Neural cell (in vitro differentiated cells): ENCODE measurements around the gene PDE1A. TPM values are rescaled to one million over a fixed set of nuclear protein-coding genes. Genes with fewer than 3 reads are reported as not detected.

Source experiments
- H2AFZ ChIP-seq: fragments of 200-600, 300-800 bp; sonication (generic), shearing (Covaris generic); 2 replicates; pipeline ENCODE4 v1.6.0; 2014; ENCODE audit warnings: low read depth, mild to moderate bottlenecking, antibody characterized with exemption, low read length, moderate library complexity
- H3F3A ChIP-seq: fragments of 200-600 bp; shearing (Covaris generic); 2 replicates; pipeline ENCODE4 v1.6.1; 2016; ENCODE audit warnings: mild to moderate bottlenecking, moderate library complexity, mixed read lengths, antibody characterized with exemption, low read length; ENCODE audit not compliant: insufficient read depth, poor library complexity, severe bottlenecking
- H3K27ac ChIP-seq: fragments of 200-600, 300-800 bp; sonication (generic), shearing (Covaris generic); 2 replicates; pipeline ENCODE4 v1.5.1; 2014; ENCODE audit warnings: mild to moderate bottlenecking, low read length, moderate library complexity
- H3K27me3 ChIP-seq: fragments of 300-800, 200-600 bp; sonication (generic), shearing (Covaris generic); 2 replicates; pipeline ENCODE4 v1.6.0; 2014; ENCODE audit warnings: mild to moderate bottlenecking, low read depth, low read length, moderate library complexity; ENCODE audit not compliant: insufficient read depth
- H3K36me3 ChIP-seq: fragments of 300-800, 200-600 bp; sonication (generic), shearing (Covaris generic); 2 replicates; pipeline ENCODE4 v1.5.1; 2014; ENCODE audit warnings: mild to moderate bottlenecking, antibody characterized with exemption, low read length, moderate library complexity; ENCODE audit not compliant: insufficient read depth
- H3K4me2 ChIP-seq: fragments of 300-800, 200-600 bp; sonication (generic), shearing (Covaris generic); 2 replicates; pipeline ENCODE4 v1.6.0; 2014; ENCODE audit warnings: mild to moderate bottlenecking, low read length
- H3K4me3 ChIP-seq: fragments of 300-800, 200-600 bp; sonication (generic), shearing (Covaris generic); 2 replicates; pipeline ENCODE4 v1.5.1; 2014; ENCODE audit warnings: mild to moderate bottlenecking, low read length, moderate library complexity
- H3K79me2 ChIP-seq: fragments of 200-600 bp; shearing (Covaris generic); replicated peaks from 2 replicates; pipeline ENCODE4 v1.6.0; 2014; ENCODE audit warnings: mild to moderate bottlenecking, low read length, moderate library complexity; ENCODE audit not compliant: insufficient read depth
- H3K9ac ChIP-seq: fragments of 300-800, 200-600 bp; sonication (generic), shearing (Covaris generic); 2 replicates; pipeline ENCODE4 v1.6.1; 2016; ENCODE audit warnings: mild to moderate bottlenecking, low read length, mixed read lengths
- H3K9me2 ChIP-seq: fragments of 200-600 bp; shearing (Covaris generic); 2 replicates; pipeline ENCODE4 v1.6.1; 2016; ENCODE audit warnings: mild to moderate bottlenecking, low read length, mixed read lengths; ENCODE audit not compliant: insufficient read depth
- H3K9me3 ChIP-seq: fragments of 200-600, 300-800 bp; sonication (generic), shearing (Covaris generic); 2 replicates; pipeline ENCODE4 v1.6.1; 2016; ENCODE audit warnings: mild to moderate bottlenecking, mixed run types, low read length, moderate library complexity, mixed read lengths
- H4K20me1 ChIP-seq: fragments of 200-600 bp; shearing (Covaris generic); 2 replicates; pipeline ENCODE4 v1.6.1; 2016; ENCODE audit warnings: mild to moderate bottlenecking, mixed run types; ENCODE audit not compliant: insufficient read depth
- EP300 ChIP-seq: fragments of 450-650 bp; conservative IDR thresholded peaks from 2 replicates; pipeline ENCODE4 v1.6.1; 2014; ENCODE audit warnings: antibody characterized with exemption, mild to moderate bottlenecking, moderate library complexity; ENCODE audit not compliant: poor library complexity, severe bottlenecking
- EZH2 ChIP-seq: fragments of 200-600, 300-800 bp; shearing (Covaris generic), sonication (generic); IDR thresholded peaks from 2 replicates; pipeline ENCODE4 v1.6.1; 2014; ENCODE audit warnings: antibody characterized with exemption, low read length, borderline replicate concordance, mild to moderate bottlenecking; ENCODE audit not compliant: insufficient read depth, poor library complexity, severe bottlenecking
- MXI1 ChIP-seq: fragments of 450-650 bp; conservative IDR thresholded peaks from 2 replicates; pipeline ENCODE4 v1.6.1; 2014; ENCODE audit warnings: antibody characterized with exemption, mild to moderate bottlenecking; ENCODE audit not compliant: poor library complexity, severe bottlenecking
- POLR2AphosphoS5 ChIP-seq: IDR thresholded peaks from 2 replicates; pipeline ENCODE4 v1.6.1; 2012
- RAD21 ChIP-seq: fragments of 450-650 bp; conservative IDR thresholded peaks from 2 replicates; pipeline ENCODE4 v1.6.1; 2014; ENCODE audit warnings: antibody characterized with exemption, mild to moderate bottlenecking, moderate library complexity
- REST ChIP-seq: IDR thresholded peaks from 2 replicates; pipeline ENCODE4 v1.6.1; 2012; ENCODE audit warnings: borderline replicate concordance
- SMC3 ChIP-seq: fragments of 450-650 bp; conservative IDR thresholded peaks from 2 replicates; pipeline ENCODE4 v1.6.1; 2014; ENCODE audit warnings: antibody characterized with exemption, mild to moderate bottlenecking, moderate library complexity; ENCODE audit not compliant: poor library complexity
- TAF1 ChIP-seq: IDR thresholded peaks from 2 replicates; pipeline ENCODE4 v1.6.1; 2012; ENCODE audit warnings: low read depth
- polyA plus RNA-seq: library from polyadenylated mRNA; depleted of rRNA; stranded (reverse); fragments of >200 nt; gene quantifications from 2 replicates; pipeline ENCODE4 v1.2.3, GENCODE V29; 2014
- TF ChIP-seq, protein P1 (sequence below): fragments of 450-650 bp; IDR thresholded peaks from 2 replicates; pipeline ENCODE4 v1.5.1; 2014; ENCODE audit warnings: antibody characterized with exemption, mild to moderate bottlenecking, moderate library complexity; ENCODE audit not compliant: poor library complexity, severe bottlenecking

Gene PDE1A
- polyA plus RNA-seq, 1 donor from 2014 or later: 1.6 TPM

GRCh38 chr2:182187130-182187529 lies 239.7 kb downstream of the PDE1A start:
- H3K27ac ChIP-seq: no peak overlapping the region
- TF ChIP-seq SMC3: no peak
- peak; percentile 98 for TF ChIP-seq POLR2AphosphoS5
- peak; percentile 99 for TF ChIP-seq REST
- no peak for TF ChIP-seq EZH2
- no peak for TF ChIP-seq MXI1
- peak; percentile 99 for TF ChIP-seq EP300
- TF ChIP-seq, protein P1, sequence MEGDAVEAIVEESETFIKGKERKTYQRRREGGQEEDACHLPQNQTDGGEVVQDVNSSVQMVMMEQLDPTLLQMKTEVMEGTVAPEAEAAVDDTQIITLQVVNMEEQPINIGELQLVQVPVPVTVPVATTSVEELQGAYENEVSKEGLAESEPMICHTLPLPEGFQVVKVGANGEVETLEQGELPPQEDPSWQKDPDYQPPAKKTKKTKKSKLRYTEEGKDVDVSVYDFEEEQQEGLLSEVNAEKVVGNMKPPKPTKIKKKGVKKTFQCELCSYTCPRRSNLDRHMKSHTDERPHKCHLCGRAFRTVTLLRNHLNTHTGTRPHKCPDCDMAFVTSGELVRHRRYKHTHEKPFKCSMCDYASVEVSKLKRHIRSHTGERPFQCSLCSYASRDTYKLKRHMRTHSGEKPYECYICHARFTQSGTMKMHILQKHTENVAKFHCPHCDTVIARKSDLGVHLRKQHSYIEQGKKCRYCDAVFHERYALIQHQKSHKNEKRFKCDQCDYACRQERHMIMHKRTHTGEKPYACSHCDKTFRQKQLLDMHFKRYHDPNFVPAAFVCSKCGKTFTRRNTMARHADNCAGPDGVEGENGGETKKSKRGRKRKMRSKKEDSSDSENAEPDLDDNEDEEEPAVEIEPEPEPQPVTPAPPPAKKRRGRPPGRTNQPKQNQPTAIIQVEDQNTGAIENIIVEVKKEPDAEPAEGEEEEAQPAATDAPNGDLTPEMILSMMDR: peak; percentile 17
- TF ChIP-seq RAD21: peak; percentile 52
- TF ChIP-seq TAF1: no peak
- peaks cover 3% of the 10 kb centered on the region for H3F3A ChIP-seq
- no peaks in the 10 kb centered on the region for H3K36me3 ChIP-seq
- H3K9ac ChIP-seq: no peak overlapping the region
- H3K4me3 ChIP-seq: no peak overlapping the region
- H3K79me2 ChIP-seq: no peaks in the 10 kb centered on the region
- H3K9me3 ChIP-seq: no peaks in the 10 kb centered on the region
- no peaks in the 10 kb centered on the region for H4K20me1 ChIP-seq
- no peaks in the 10 kb centered on the region for H3K27me3 ChIP-seq
- no peak overlapping the region for H2AFZ ChIP-seq
- no peak overlapping the region for H3K4me2 ChIP-seq
- H3K9me2 ChIP-seq: no peaks in the 10 kb centered on the region

- H3K9me2 ChIP-seq: no peaks in the 10 kb centered on the region
- no peak overlapping the region for H3K4me3 ChIP-seq
- no peaks in the 10 kb centered on the region for H3K9me3 ChIP-seq
- no peaks in the 10 kb centered on the region for H3K36me3 ChIP-seq
- no peak overlapping the region for H2AFZ ChIP-seq
- no peaks in the 10 kb centered on the region for H3K79me2 ChIP-seq
- H3K9ac ChIP-seq: no peak overlapping the region
- H3K27me3 ChIP-seq: no peaks in the 10 kb centered on the region
- H3F3A ChIP-seq: peaks cover 3% of the 10 kb centered on the region
- no peak overlapping the region for H3K27ac ChIP-seq
- no peaks in the 10 kb centered on the region for H4K20me1 ChIP-seq
- TF ChIP-seq, protein P1: peak; percentile 89
- TF ChIP-seq REST (no peak), EZH2 (no peak), SMC3 (peak; percentile 96), POLR2AphosphoS5 (no peak), MXI1 (no peak), EP300 (no peak), RAD21 (peak; percentile 96), TAF1 (no peak)
- no peak overlapping the region for H3K4me2 ChIP-seq
Measured at GRCh38 chr2:182186132-182186735, 240.6 kb downstream of the PDE1A start.
